Raji (cell line): Measurements from ENCODE around the gene KCTD6.

Source experiments
- POLR2A ChIP-seq: IDR thresholded peaks from 2 replicates; pipeline ENCODE4 v1.6.1; 2011; ENCODE audit warnings: low read depth, low read length, control low read depth; ENCODE audit not compliant: insufficient read depth

KCTD6 gene

DNA sequence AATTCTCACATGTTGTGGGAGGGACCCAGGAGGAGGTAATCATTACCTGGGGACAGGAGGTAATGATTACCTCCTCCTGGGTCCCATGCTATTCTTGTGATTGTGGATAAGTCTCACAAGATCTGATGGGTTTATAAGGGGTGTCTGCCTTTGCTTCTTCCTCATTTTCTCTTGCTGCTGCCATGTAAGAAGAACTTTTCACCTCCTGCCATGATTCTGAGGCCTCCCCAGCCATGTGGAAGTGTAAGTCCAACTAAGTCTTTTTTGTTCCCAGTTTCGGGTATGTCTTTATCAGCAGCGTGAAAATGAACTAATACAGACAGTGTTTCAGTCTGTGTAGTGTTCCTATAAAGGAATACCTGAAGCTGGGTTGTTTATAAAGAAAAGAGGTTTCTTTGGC is 13.1 kb upstream of the KCTD6 start:
- no peak for TF ChIP-seq POLR2A

DNA sequence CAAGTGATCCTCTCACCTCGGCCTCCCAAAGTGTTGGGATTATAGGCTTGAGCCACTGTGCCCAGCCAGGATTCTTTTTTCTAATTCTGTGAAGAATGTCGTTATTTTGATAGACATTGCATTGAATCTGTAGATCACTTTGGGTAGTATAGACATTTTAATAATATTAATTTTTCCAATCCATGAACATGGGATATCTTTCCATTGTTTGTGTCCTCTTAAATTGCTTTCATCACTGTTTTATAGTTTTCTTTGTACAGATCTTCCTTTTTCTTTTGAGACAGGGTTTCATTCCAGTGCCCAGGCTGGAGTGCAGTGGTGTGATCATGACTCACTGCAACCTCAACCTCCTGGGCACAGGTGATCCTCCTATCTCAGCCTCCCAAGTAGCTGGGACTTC is 11.6 kb upstream of the KCTD6 start:
- TF ChIP-seq POLR2A: no peak

DNA sequence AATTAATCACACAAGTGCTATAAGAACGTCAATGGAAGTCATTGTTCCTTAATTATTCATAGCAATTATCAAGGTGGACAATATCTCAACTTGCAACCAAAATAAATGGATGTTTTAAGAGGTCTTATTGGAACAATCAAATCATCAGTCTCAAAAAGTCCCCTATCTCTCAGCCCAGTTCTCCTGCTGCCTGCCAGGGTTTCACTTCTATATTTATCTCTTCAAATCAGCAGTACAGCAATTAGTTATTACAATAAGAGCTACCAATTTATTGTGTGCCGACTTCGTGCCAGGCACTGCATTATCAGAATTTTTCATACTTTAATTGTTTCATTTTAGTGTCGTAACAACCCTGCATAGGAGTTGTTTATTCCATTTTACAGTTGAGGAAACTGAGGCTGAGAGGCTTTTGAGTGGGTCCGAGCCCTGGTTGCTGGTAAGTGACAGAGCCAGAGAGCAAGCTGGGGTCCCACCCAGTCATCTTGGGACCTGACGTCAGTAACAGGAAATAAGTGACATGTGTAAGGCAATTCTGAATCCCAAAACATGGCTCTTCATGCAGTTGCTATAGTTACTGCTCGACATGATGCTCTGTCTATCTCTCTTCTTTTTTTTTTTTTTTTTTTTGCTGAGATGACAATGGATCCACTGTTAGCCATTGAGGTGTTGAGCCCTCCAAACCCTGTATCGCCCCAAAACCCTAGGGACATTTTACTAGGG is 8.8 kb upstream of the KCTD6 start:
- TF ChIP-seq POLR2A: no peak

DNA sequence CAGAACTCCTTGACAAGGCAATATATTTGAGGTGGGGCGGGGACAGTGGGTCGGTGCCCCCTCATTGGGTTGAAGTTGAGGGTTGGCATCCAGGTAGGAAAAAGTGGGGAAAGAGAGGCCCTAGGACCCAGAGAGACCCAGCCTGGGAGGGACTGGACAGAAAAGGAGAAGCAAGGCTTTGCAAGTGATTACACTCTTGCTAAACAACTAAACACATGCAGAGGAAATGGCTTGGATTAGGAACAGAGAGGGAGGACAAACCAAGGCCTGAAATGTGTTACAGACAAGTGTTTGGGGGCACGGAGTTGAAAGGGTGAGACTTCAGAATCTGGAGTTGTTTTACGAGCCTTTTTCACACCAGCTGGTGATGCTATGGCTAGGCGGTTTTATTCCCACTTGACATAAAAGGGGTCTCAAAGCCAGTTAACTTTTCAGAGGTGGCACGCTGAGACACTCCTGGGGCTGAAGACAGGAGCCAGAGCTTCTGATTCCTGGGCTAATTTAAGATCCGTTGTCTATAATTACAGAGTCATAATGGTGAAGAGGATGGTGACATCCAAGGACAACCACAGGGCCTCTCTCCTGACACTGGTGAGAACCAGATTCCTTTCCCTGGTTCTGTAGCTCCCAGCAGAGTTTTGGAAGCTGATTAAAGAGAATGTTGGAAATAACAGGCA is 7.7 kb upstream of the KCTD6 start:
- no peak for TF ChIP-seq POLR2A

DNA sequence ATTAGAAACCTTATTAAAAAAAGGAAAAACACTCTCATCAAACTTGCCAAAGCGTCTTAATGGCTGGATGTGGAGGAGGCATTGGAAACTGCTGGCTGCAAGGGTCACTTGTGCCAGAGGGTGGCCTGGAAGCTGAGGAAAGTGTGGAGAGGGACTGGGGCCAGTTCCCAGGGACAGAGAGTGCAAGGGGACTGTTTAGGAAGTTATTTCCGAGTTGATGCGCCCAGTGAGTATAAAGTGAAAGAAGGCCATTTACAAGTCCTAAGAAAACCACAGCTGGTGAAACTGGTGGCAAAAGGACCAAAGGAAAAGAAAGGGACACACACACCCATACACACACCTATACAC is 7.2 kb upstream of the KCTD6 start:
- TF ChIP-seq POLR2A: no peak

DNA sequence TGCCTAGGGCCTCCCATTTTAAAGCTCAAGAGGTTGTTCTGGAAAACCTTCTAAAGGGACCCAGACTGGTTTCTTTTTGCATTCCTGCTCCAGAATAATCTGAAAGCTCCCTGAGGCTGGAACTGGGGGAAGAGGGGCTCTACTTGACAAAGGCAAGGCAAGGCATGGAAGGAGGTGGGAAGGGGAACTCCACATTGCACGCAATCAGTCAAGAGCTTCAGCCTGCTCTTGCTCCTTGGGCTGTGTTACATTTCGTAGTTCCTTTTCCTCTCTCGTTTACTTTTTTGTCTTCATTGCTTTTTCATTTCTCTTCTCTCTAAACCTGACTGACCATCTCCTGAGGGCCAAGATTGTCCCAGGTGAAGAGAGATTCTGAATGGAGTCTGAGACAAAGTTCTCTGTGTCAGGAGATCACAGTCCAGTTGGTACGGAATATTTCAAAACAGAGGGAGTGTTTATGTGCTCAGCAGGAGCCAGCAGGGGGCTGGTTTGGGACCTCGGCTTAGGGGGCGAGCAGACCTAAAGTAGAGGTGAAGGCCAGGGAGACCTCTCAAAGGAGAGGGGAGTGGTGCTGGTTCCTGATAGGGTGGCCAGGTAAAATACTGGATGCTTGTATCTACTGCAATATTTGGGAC is 6.0 kb upstream of the KCTD6 start:
- no peak for TF ChIP-seq POLR2A

- TF ChIP-seq POLR2A: no peak
These were observed 4.6 kb upstream of the KCTD6 start for GRCh38 chr3:58487140-58487886.

- TF ChIP-seq POLR2A: no peak
These were observed 2.9 kb upstream of the KCTD6 start for GRCh38 chr3:58488967-58489366.

GRCh38 chr3:58490860-58491501 is 915 bp upstream of the KCTD6 start:
- no peak for TF ChIP-seq POLR2A

- 0 out of 2 replicates have a peak, but pooled peaks have one; percentile 26 for TF ChIP-seq POLR2A
These were observed 604 bp downstream of the KCTD6 start for GRCh38 chr3:58492494-58492905.

DNA sequence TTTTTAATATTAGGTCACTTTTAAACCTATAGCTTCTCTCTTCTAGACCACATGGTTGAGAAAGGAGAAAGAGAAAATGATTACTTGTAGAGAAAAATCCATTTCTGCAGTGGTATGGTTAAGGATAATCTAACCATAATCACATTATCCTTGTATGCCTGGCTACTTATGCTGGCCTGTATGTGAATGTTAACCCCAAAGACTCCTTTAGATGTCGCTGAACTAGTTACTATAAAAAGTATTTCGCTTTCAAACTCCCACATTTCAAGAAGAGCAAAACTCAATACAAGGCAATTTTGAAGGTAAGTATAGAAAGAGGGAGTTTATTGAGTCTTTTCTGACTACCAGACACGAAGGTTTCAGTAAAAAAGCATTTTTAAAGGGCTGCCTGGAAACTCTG is 2.2 kb downstream of the KCTD6 start:
- TF ChIP-seq POLR2A: no peak

- TF ChIP-seq POLR2A: no peak
These were observed 3.2 kb downstream of the KCTD6 start for GRCh38 chr3:58495101-58495500.

DNA sequence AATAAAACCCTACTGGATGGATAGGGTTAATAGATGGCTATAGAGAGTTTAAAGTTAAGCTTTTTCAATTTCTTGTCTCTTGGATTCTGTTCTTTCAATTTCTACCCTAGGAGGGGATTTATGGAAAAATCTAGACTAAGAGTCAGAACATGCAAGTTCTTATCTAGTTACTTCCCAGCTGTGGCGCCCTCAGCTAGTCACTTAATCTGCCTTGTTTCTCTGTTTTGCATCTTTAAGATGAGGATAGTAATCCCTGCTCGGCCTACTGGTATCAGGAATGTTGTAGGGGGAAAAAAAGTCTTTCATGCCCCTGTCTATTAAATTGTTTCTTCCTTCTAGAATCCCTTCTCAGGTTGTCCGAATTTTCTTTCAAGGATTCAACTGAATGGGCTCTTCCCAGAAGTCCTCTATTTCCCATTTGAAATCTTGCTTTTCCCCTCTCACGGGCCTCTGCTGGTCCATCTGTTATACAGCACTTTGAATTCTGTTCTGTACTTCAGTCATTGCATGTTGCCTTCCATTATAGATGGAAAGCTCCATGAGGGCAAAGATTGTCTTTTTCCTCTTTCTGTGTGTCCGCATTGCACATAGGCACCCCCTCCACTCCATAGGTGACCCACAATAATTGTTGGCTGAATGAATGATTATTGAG is 4.4 kb downstream of the KCTD6 start:
- no peak for TF ChIP-seq POLR2A

GRCh38 chr3:58497097-58497496 is 5.2 kb downstream of the KCTD6 start:
- no peak for TF ChIP-seq POLR2A

DNA sequence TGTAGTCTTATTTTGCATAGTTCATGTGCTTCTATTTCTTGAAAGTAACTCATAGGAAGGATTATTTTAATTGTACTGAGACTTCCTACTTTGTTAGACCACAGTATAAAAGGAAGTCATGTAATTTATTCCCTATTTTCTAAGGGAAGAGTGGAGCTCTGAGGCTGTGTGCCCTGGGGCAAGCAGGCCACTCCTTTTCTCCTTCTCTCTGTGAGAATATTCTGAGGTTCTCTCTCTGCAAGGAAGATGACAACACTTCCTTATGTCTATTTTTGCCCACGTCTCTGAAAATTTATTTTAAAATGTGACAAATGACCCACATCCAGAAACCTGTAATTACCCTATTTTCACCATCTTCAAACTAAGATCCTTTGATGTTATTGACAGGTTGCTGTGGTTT is 11.0 kb downstream of the KCTD6 start:
- TF ChIP-seq POLR2A: no peak
